IPS DF 4.7 (cell line): ENCODE data around the gene VWA3B.

Source experiments
- DNase-seq: peaks from one replicate; pipeline ENCODE4 v3.0.0-alpha.2; 2013; ENCODE audit warnings: low spot score; ENCODE audit errors: extremely low read depth

The VWA3B gene

GRCh38 chr2:98324181-98324580 lies 237.2 kb downstream of the VWA3B start:
- DNase-seq = no peak

GRCh38 chr2:98327776-98328175 lies 240.8 kb downstream of the VWA3B start:
- DNase-seq = no peak

GRCh38 chr2:98329549-98329948 lies 242.6 kb downstream of the VWA3B start:
- DNase-seq = no peak

- no peak for DNase-seq
Observed at GRCh38 chr2:98332989-98333388, 246.0 kb downstream of the VWA3B start.

GRCh38 chr2:98333922-98334321 lies 247.0 kb downstream of the VWA3B start:
- DNase-seq = no peak

- no peak for DNase-seq
Observed at GRCh38 chr2:98334439-98335078, 247.6 kb downstream of the VWA3B start.

GRCh38 chr2:98335271-98335670 lies 248.3 kb downstream of the VWA3B start:
- no peak for DNase-seq

- no peak for DNase-seq
Observed at GRCh38 chr2:98341241-98341640, 254.3 kb downstream of the VWA3B start.

- no peak for DNase-seq
Observed at GRCh38 chr2:98343285-98343684, 256.3 kb downstream of the VWA3B start.

GRCh38 chr2:98346311-98347236 lies 259.6 kb downstream of the VWA3B start, which contains the start of gene CNGA3:
CNGA3 (plus strand) TSS chr2:98346456; CDS start chr2:98369976, 23,520 bp downstream.
- no peak for DNase-seq

GRCh38 chr2:98347298-98348065 lies 260.5 kb downstream of the VWA3B start:
- no peak for DNase-seq

GRCh38 chr2:98348066-98348561 lies 261.1 kb downstream of the VWA3B start:
- DNase-seq = no peak

- DNase-seq = no peak
Observed at GRCh38 chr2:98350411-98350810, 263.4 kb downstream of the VWA3B start.

GRCh38 chr2:98355881-98356280 lies 268.9 kb downstream of the VWA3B start:
- DNase-seq = no peak

GRCh38 chr2:98356729-98357128 lies 269.8 kb downstream of the VWA3B start:
- no peak for DNase-seq

GRCh38 chr2:98357849-98358248 lies 270.9 kb downstream of the VWA3B start:
- no peak for DNase-seq

GRCh38 chr2:98359986-98360385 lies 273.0 kb downstream of the VWA3B start:
- no peak for DNase-seq
